Measurements from ENCODE around the gene HSD11B1.

GRCh38 chr1:209710847-209711246, 6.2 kb downstream of the HSD11B1 start:
- TF ChIP-seq CTCF (IDR thresholded peaks at IDR 0.05; ENCODE audit: insufficient read depth, low read length, poor library complexity, severe bottlenecking), result no peak
- TF ChIP-seq EZH2phosphoT487 (conservative IDR thresholded peaks at IDR 0.05; ENCODE audit: low read length), result no peak

Data from SU-DHL-6 (cell line).